HG02588 (cell line): ENCODE measurements around the gene TMEM212.
"Not testable (repeated sequence)": the region's sequence is repeated elsewhere in the genome, so short reads cannot be mapped to it uniquely, and the experiment has no call there.

Source experiments
- ATAC-seq: cut with Tn5 transposase; IDR thresholded peaks from one replicate; pipeline ENCODE4 v1.9.1; 2021; ENCODE audit warnings: mild to moderate bottlenecking, moderate library complexity; ENCODE audit not compliant: unreplicated experiment

Gene TMEM212

DNA sequence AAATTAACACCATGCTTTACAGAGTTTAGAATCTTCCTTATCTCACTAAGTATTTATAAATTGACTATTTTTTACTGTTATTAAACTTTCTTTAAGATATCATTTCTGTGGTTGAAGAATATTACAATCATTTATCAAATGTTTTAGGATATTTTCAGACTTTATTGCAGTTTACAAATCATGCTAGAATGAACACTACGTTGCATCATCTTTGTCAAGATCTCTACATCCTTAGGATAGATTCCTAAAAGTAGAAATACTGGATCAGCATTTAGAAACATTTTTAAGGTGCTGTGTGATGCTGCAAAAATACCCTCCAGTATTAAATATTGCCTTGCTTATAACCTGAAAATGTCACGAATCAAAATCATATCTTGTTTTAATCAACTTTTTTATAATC is 30.3 kb upstream of the TMEM212 start:
- ATAC-seq = no peak

- no peak for ATAC-seq
Observed at GRCh38 chr3:171813278-171813896, 29.8 kb upstream of the TMEM212 start.

- no peak for ATAC-seq
Observed at GRCh38 chr3:171813897-171814460, 29.2 kb upstream of the TMEM212 start.

- ATAC-seq = not testable (repeated sequence)
Observed at GRCh38 chr3:171814662-171815061, 28.5 kb upstream of the TMEM212 start.

DNA sequence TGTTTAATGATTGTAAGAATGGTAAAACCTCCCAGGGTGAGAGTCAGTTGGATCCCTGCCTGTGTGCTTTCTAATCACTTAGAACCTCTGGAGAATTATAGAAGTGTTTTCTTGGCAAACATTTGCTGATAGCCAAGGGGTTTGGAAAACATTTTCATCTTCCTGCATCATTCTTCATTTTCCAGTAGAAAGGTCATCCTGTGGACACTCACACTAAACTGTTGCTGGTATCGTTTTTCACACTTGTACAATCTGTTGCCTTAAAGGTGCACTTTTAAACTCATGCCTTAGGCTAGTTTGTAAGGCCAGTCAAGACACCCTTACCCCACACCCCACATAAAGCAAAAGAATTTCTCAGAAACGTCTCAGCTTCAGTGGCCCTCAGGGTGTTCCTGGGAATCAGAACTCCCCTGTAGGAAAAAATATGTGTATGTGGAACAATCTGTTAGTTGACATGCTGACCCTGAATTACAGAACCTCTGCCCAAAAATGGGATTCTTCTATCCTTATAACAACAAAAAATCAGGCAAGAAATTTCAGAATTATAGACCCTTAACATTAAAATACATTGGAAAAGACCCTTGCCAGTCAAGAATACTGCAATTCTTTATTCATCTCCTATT is 27.1 kb upstream of the TMEM212 start:
- ATAC-seq = no peak

DNA sequence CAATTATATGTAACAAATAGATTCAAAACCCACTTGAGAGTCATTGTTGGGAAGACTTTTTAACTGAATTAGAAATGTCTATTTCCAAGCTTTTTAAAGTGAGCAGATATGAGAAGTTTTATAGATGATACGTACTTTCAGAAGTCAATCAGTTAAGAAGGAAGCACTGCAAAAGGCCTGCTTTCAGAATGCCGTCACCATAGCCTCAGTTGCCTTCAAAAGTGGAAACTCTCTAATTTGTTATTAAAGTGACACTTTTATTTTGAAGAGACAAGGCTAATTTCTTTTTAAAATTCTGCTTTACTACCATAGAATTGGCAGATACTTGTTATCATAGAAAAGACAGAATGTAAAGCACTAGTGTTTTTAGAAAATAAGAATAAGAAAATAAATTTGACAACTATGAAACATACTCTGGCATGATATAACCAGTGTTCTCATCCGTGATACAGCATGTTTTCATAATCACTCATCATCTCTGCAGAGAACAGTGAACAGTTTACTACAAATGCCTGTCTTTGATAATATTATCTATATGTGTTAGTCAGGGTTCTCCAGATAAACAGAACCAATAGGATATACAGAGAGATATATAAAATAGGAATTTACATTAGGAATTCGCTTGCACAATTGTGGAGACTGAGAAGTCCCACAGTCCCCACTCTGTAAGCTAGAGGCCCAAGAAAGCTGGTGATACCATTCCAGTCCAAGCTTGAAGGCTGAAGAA is 25.9 kb upstream of the TMEM212 start:
- no peak for ATAC-seq

GRCh38 chr3:171821044-171821443 is 22.1 kb upstream of the TMEM212 start:
- no peak for ATAC-seq

DNA sequence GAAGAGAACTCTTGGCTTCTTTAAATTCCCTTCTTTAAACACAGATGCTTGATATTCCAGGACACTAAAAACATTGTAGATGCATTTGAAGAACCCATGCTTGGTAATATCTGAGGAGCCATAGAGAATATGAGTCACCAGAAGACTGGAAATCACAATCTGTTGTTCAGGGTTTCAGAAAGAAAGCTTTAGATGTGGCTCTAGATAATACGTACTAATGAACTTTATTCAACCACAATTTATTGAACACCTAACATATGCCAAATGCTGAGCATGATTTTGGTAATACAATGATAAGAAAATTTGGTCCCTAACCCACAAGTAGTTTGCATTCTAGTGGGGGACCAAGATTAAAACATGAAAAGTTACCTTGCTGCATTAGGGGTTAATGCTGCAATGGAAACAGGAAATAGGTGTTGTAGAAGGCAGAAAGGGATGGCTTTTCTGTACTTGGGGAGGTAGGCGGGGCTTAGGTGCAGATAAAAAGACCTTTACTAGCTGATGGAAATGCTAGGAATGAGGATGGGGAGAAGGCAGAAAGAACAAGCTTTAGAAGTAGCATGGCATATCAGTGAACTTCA is 21.3 kb upstream of the TMEM212 start:
- ATAC-seq = no peak

DNA sequence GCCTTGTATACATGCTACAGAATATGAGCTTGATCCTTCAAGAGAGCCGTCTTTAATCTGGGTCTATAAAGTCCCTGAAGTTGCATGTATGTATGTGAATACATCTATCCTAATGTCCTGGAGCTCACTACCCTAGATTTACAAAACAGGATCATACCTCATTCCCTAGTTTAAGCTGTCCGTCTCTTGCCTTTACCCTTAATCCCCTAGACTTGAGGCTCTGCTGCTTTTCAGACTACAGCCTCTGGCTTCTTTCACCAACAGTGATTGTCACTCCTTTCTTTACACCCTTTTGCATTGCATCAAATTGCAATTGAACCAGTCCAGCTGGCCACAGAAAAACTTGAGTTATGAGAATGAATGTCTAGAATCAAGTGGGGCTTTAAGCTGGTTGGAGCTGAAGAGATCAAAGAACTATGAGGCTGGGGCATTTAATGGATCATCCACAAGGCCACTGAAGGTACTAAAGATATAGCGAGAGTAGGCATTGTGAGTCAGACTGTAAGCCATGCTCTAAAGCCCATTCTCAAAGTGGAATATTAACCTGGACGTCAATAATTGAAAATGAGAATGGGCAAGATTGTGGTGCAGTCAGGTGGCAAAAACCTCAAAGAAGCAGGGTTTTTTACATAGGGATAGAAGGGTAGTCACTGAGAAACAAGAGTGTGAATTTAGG is 20.6 kb upstream of the TMEM212 start:
- peak; percentile 51 for ATAC-seq

- ATAC-seq = no peak
Observed at GRCh38 chr3:171824116-171824515, 19.0 kb upstream of the TMEM212 start.

DNA sequence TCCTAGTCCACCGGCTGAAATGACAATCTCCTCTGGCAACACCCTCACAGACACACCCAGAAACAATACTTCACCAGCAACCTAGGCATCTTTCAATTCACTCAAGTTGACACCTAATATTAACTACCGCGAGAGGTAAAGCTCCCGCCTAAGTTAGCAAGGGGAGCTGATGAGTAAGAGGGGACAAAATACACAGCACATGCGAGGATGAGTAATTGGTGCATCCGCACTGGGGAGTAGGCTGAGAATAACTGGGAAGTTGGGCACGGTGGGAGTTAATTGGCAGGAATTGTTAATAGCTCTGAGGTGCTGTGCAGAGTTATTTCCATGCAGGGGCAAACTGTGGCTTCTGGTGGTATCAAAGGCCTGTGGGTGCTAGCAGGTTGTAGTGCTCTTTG is 18.3 kb upstream of the TMEM212 start:
- no peak for ATAC-seq

DNA sequence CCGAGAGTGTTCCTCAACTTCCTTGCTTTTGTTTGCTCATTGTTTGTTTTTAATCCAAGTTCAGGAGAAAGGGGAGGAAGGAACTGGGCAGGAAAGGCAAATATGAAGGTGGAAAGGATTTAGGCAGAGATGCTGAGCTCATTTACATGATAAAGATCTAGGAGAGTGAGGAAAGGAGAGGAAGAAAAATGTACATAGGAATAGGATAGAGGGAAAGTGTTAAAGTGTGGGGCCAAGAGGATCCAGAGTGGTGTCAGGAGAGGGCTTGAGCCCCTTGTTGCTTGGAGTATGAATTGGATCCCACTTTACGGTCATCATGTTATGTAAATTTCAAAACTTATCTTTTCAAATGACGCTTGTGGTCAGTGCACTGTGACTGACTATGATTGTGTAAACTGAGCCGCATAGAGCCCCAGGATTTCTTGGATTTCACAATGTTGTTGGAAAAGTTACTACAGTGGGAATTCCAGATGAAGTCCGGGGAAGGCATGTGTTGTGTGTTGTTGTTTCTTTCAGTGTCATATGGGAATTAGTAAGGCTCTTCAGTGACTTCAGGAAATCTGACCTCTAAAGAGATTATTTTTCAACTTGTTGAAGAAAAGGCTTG is 17.8 kb upstream of the TMEM212 start:
- ATAC-seq = no peak

- no peak for ATAC-seq
Observed at GRCh38 chr3:171827385-171827784, 15.8 kb upstream of the TMEM212 start.

DNA sequence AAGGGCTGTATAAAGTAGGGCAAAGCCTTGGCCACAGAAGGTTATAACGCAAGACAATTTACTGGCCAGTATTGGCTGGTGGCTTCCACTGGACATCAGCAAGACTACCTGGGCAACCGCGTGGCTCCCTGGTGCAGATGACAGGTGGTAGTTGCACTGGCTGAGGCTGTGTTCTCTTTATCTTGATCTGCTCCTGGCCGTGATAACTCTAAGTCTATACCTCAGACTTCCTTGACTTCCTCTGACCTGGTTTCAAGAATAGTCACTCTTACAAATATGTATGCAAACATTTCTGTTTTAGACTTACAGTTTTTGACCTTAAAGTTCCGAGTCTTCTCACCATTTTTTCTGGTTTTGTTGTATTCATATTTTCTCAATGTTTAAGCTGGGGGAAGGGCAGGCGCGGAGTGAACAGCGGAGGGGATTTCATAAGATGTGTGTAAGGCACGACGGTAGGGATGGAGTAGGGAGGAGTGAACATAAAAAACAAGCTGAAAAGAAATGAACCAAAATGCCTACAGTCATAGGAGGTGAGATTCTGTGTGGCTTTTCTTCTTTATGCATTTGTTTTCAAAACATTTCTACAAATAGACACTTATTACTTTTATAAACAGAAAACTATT is 15.2 kb upstream of the TMEM212 start:
- ATAC-seq = no peak

DNA sequence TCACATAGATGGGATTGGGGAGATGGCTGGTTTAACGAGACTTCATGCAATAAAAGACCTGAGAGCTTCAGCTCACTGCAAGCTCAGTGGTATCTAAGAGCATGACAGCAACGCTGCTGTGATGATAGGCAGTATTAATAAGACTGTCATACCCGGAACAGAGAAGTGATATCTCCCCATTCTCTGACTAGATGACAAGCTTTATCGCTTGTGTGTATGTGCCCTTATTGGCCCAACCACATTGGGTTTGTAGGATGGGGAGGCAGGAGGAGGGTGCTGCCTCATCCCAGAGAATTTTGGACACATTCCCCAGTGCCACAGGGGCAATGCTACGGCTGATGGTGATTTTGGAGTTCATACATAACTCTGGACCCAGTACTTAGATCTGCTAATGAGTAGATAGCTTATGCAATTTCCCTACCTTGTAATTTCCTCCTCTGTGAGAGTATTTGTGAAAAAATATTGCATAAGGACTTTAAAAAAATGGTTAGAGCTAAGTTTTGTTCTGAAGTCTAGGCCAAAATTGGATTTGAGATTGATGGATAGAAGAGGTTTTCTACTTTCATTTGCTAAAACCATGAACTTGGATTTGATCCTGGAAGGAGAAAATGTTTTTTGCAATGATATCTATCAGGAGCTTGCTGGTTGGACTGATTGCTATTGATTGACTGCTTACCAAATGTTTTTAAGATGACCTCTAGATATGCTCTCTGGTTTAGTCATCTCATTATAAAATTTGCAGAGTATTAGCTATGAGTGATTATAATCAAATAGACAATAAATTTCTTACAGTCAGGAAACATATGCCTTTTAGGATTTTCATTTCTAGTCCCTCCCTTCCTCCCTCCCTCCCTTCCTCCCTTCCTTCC is 14.0 kb upstream of the TMEM212 start:
- ATAC-seq = no peak

DNA sequence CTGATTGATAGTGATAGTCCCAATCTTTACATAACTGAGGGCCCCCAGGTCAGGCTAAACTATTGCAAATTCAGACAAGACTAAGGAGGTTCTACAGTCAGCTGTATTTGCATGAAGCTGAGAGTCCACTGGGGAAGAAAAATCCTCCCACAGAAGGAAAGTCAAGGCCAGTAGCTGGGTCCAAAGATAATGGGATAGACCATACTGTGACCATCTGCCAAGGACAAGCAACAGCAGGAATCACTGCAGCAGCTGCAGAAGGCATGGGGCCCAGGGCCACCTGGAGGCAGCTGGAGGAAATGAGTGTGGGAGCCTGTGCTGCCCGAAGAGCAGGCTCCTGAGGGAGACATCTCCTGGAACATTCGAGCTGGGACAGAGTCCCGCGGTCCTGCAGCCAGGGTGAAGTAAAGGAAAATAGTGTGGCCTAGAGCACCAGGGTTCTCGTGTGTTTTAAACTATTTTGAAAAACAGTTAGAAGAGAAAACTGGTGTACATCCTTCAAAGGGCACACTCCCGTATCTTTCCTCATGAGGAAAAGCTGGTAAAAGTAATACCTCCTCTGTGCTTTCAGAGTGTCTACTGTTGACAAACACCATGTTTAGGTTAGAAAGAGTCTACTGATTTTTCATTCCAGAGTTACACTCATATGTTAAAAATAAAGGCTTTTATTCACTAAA is 13.2 kb upstream of the TMEM212 start:
- ATAC-seq = no peak

GRCh38 chr3:171830518-171830875 is 12.7 kb upstream of the TMEM212 start:
- ATAC-seq = no peak

GRCh38 chr3:171831936-171832335 is 11.2 kb upstream of the TMEM212 start:
- ATAC-seq = no peak

DNA sequence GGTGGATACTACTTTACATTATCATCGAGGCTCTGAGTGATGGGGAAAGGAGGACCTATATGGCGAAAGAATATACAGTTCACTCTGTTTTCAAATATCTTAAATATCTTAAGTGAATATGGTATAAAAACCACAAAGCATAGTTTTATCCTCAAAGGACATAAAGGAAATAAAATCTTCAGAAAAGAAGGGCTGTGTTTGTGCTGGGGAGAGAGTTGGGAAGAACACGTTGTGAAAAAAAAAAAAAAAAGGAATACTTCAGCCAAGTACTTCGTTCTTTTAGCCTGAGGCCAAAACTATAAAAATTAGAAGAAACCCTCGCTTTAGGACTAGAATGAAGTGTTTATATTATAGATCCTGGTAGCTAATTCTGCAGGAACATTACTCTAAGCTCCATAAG is 10.2 kb upstream of the TMEM212 start:
- ATAC-seq = no peak
